Measurements from ENCODE around the gene MYO7B. TPM values are rescaled to one million over a fixed set of nuclear protein-coding genes. Genes with fewer than 3 reads are reported as not detected.

Gene MYO7B
- total RNA-seq, 1 donor from 2014 or later = 0.13 TPM

GRCh38 chr2:127608061-127609030 is 72.9 kb downstream of the MYO7B start:
- no peak for DNase-seq (ENCODE audit: low read depth in 2 of 2)

- no peak for DNase-seq (ENCODE audit: low read depth in 2 of 2)
Observed at GRCh38 chr2:127609031-127609751, 73.7 kb downstream of the MYO7B start.

GRCh38 chr2:127609818-127610217 is 74.3 kb downstream of the MYO7B start:
- DNase-seq (ENCODE audit: low read depth in 2 of 2) = no peak

- no peak for DNase-seq (ENCODE audit: low read depth in 2 of 2)
Observed at GRCh38 chr2:127610561-127610960, 75.1 kb downstream of the MYO7B start.

GRCh38 chr2:127611076-127611925 is 75.8 kb downstream of the MYO7B start:
- DNase-seq (ENCODE audit: low read depth in 2 of 2) = no peak

GRCh38 chr2:127612111-127612822 is 76.8 kb downstream of the MYO7B start:
- no peak for DNase-seq (ENCODE audit: low read depth in 2 of 2)

- no peak for DNase-seq (ENCODE audit: low read depth in 2 of 2)
Observed at GRCh38 chr2:127614246-127614645, 78.8 kb downstream of the MYO7B start.

GRCh38 chr2:127614731-127615130 is 79.2 kb downstream of the MYO7B start:
- no peak for DNase-seq (ENCODE audit: low read depth in 2 of 2)

- no peak for DNase-seq (ENCODE audit: low read depth in 2 of 2)
Observed at GRCh38 chr2:127615511-127616166, 80.2 kb downstream of the MYO7B start.

- DNase-seq (ENCODE audit: low read depth in 2 of 2) = no peak
Observed at GRCh38 chr2:127618551-127619202, 83.2 kb downstream of the MYO7B start.

GRCh38 chr2:127619203-127619590 is 83.7 kb downstream of the MYO7B start:
- no peak for DNase-seq (ENCODE audit: low read depth in 2 of 2)

GRCh38 chr2:127619877-127620705 is 84.6 kb downstream of the MYO7B start:
- no peak for DNase-seq (ENCODE audit: low read depth in 2 of 2)

- DNase-seq (ENCODE audit: low read depth in 2 of 2) = no peak
Observed at GRCh38 chr2:127620866-127621265, 85.4 kb downstream of the MYO7B start.

GRCh38 chr2:127621981-127622431 is 86.5 kb downstream of the MYO7B start:
- DNase-seq (ENCODE audit: low read depth in 2 of 2) = no peak

- no peak for DNase-seq (ENCODE audit: low read depth in 2 of 2)
Observed at GRCh38 chr2:127622561-127623387, 87.3 kb downstream of the MYO7B start.

GRCh38 chr2:127623388-127624319 is 88.2 kb downstream of the MYO7B start:
- DNase-seq (ENCODE audit: low read depth in 2 of 2) = peak in 1 of 2 donors; percentile 18

- no peak for DNase-seq (ENCODE audit: low read depth in 2 of 2)
Observed at GRCh38 chr2:127624320-127624755, 88.9 kb downstream of the MYO7B start.
